Measurements from ENCODE around the gene SEPHS2.
"Not testable (repeated sequence)": the region's sequence is repeated elsewhere in the genome, so short reads cannot be mapped to it uniquely, and the experiment has no call there.

The SEPHS2 gene

DNA sequence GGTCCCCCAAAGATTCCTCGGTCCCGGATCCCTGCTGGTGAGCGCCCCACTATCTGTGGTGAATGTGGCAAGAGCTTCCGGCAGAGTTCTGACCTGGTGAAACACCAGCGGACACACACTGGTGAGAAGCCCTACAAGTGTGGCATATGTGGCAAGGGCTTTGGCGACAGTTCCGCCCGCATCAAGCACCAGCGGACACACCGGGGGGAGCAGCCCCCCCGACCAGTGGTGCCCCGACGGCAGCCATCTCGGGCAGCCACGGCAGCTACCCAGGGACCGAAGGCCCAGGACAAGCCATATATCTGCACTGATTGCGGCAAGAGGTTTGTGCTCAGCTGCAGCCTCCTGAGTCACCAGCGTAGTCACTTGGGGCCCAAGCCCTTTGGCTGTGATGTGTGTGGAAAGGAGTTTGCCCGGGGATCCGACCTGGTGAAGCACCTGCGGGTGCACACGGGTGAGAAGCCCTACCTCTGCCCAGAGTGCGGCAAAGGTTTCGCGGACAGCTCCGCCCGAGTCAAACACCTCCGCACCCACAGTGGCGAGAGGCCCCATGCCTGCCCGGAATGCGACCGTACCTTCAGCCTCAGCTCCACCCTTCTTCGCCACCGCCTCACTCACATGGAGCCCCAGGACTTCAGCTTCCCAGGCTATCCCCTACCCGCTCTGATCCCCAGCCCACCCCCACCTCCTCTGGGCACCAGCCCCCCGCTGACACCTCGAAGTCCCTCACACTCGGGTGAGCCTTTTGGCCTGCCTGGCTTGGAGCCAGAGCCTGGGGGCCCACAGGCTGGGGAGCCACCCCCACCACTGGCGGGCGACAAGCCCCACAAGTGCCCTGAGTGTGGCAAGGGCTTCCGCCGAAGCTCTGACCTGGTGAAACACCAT is 47.7 kb downstream of the SEPHS2 start:
- no peak for DNase-seq

GRCh38 chr16:30397056-30397455 is 48.6 kb downstream of the SEPHS2 start:
- no peak for DNase-seq

DNA sequence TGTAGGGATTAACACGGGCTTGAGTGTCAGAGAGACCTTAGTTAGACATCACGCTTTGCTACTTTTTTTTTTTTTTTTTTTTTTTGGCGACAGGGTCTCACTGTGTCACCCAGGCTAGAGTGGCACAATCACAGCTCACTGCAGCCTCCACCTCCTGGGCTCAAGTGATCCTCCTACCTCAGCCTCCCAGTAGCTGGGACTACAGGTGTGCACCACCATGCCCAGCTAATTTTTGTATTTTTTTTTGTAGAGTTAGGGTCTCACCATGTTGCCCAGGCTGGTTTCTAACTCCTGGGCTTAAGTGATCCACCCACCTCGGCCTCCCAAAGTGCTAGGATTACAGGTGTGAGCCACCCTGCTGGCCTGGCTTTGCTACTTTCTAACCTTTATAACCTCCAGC is 49.0 kb downstream of the SEPHS2 start:
- DNase-seq = not testable (repeated sequence)

- DNase-seq = no peak
Measured at GRCh38 chr16:30395992-30396585, 49.6 kb downstream of the SEPHS2 start.

DNA sequence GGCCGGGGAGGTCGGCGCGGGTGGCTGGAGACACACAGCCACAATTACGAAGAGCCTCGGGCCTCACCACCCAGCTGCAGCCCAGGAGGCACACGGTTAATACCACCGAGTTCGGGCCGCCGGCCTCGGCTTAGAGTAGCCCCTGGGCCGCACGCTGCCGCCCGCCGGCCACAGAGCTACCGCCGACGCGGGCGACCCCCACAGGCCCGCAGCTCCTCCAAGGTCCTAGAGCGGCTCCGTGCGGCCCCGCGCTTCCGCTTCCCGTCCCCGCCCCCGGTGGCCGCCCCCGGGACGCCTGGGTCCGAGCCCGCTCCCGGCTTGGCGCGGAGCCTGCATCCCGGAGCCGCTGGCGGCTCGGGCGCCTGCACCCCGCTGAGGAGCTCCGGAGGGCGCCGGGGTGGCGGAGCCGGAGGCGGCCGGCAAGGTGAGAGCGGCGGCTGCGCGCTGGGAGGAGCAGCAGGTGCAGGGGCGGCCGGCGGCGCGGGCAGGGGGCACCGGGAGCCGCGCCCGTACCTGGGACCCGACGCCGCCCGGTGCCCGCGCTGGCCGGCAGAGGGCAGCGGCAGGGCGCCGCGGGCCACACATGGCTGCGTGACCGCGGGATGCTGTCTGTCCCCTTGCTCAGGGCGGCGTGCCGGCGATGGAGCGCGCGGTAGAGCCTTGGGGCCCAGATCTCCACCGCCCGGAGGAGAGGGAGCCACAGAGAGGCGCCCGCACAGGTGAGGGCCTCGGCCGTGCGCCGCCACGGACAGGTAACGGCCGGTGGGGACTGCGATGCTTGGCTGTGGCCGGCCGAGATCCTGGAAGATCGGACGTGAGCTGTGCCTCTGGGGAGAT is 50.3 kb downstream of the SEPHS2 start, which contains the start of gene ZNF48:
Gene ZNF48, plus strand, starts transcription at position 266 of the 837 bp plus-strand sequence. Its CDS starts 375 bp downstream, at position 641.
- peak; percentile 60 to 76 for DNase-seq

DNA sequence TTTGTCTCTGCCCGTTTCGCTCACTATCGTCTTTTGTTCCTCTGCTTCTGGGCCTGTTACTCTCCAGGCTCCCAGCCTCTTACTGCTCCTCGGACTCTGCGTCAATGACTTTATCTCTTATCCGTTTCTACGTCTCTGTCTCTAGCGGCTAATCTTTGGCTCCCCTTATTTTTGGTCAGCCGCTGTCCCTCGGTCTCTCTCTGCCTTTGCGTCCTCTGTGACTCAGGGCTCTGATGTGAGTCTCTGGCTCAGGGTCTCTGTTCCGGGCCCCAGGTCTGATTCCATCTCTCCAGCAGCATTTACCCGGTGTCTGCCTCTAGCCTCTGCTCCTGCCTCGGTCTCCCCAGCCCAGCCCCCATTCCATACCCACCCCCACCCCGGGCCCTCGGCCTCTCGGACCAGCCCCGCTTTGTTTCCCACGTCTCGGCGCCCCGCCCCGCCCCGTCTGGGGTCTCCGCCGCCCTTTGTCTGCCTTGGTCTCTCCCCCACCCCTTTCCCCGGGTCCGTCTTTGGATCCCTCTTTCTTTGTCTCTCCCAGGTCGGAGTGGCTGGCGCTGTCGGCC is 51.0 kb downstream of the SEPHS2 start:
- DNase-seq = no peak

Measured in CD4-positive, alpha-beta T cell treated with Interleukin-1 beta for 1 hour (primary cell).